ENCODE data around the gene CABLES1. TPM values are rescaled to one million over a fixed set of nuclear protein-coding genes. Genes with fewer than 3 reads are reported as not detected.
A peak's percentile ranks its signal among the peaks of the same experiment; 100 is the strongest.

The CABLES1 gene
- total and polyA plus RNA-seq, 3 experiments from 2014 or later, result 0.30 to 8.9 (median 8.0) TPM

DNA sequence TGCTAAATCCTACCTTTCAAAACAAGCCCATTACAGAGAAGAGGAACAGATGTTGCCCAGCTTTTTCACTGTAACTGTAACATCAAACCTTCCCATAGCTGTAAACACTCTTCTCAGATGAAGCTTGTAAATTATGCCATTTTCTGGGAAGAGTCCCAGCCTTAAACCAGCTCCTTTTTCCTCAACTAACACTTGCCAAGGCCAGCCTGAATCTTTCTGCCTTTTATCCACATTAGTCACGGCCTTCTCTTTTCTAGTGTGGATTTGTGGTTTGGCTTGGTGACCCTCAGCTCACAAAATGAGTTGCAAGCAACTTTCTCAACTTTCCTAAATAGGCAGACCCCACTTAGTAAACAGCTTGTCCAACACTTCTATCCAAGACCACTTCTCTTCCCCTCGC is 90.2 kb downstream of the CABLES1 start:
- Histone ChIP-seq H3K4me1 (ENCODE audit: insufficient read depth, low read length) (peaks cover under 1% of the 10 kb centered on the region), H3K27ac (ENCODE audit: low read depth, low read length) (no peak overlapping the region), H3K9me3 (ENCODE audit: low read length) (no peaks in the 10 kb centered on the region), H3K27me3 (ENCODE audit: insufficient read depth, low read length, poor library complexity, severe bottlenecking) (no peaks in the 10 kb centered on the region), H3K36me3 (ENCODE audit: insufficient read depth, low read length) (no peaks in the 10 kb centered on the region), H3K4me3 (ENCODE audit: low read length) (no peak overlapping the region)
- H3K27me3 Mint-ChIP-seq, result peaks cover 0 to 2% of the 10 kb centered on the region in 2 donors
- no peaks in the 10 kb centered on the region for H3K9me3 Mint-ChIP-seq
- H3K36me3 Mint-ChIP-seq, result no peaks in the 10 kb centered on the region
- H3K4me1 Mint-ChIP-seq, result peaks cover 0 to 18% (median 2%) of the 10 kb centered on the region in 3 donors
- ChIA-PET POLR2A (interaction anchor here (0.7 kb wide), 1 partner anchor 975 kb away, joined by 4 read pairs; no protein-coding TSS in a partner anchor), CTCF (no interaction called here)
- H3K4me3 Mint-ChIP-seq, result no peak overlapping the region
- H3K27ac Mint-ChIP-seq, result peak overlapping the region in 1 of 8 donors; percentile 71
- DNase-seq, result no peak

DNA sequence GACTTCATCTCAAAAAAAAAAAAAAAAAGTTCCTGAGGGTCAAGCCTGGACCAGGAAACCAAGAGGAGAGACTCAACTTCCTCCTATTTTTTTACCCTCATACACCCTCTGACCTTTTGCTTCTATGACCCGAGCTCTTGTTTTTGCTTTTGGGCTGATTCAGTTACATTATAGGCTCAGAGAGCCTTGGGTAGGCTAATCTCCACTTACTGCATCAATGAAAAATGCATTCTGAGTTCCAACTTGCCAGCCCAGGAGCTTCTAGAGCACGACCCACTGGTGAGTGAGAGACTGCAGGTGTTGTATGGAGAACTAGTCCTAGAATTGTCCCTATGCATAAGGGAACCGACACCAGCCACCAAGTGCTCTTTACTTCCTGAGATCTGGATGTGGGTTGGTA is 91.1 kb downstream of the CABLES1 start:
- peaks cover 6% of the 10 kb centered on the region for H3K4me1 ChIP-seq (ENCODE audit: insufficient read depth, low read length)
- no peaks in the 10 kb centered on the region for H3K9me3 ChIP-seq (ENCODE audit: low read length)
- Mint-ChIP-seq H3K9me3 (no peaks in the 10 kb centered on the region), H3K4me3 (no peak overlapping the region), H3K36me3 (no peaks in the 10 kb centered on the region), H3K27me3 (peaks cover 0 to 2% of the 10 kb centered on the region in 2 donors), H3K27ac (peak overlapping the region in 2 of 8 donors; percentile 2 to 61), H3K4me1 (peaks cover 5 to 27% (median 8%) of the 10 kb centered on the region in 3 donors)
- no peaks in the 10 kb centered on the region for H3K27me3 ChIP-seq (ENCODE audit: insufficient read depth, low read length, poor library complexity, severe bottlenecking)
- H3K36me3 ChIP-seq (ENCODE audit: insufficient read depth, low read length), result no peaks in the 10 kb centered on the region
- POLR2A ChIA-PET, result interaction anchor here (0.7 kb wide), 1 partner anchor 976 kb away, joined by 4 read pairs; no protein-coding TSS in a partner anchor
- CTCF ChIA-PET, result no interaction called here
- H3K27ac ChIP-seq (ENCODE audit: low read depth, low read length), result no peak overlapping the region
- peak in 1 of 5 donors; percentile 11 for DNase-seq
- no peak overlapping the region for H3K4me3 ChIP-seq (ENCODE audit: low read length)

DNA sequence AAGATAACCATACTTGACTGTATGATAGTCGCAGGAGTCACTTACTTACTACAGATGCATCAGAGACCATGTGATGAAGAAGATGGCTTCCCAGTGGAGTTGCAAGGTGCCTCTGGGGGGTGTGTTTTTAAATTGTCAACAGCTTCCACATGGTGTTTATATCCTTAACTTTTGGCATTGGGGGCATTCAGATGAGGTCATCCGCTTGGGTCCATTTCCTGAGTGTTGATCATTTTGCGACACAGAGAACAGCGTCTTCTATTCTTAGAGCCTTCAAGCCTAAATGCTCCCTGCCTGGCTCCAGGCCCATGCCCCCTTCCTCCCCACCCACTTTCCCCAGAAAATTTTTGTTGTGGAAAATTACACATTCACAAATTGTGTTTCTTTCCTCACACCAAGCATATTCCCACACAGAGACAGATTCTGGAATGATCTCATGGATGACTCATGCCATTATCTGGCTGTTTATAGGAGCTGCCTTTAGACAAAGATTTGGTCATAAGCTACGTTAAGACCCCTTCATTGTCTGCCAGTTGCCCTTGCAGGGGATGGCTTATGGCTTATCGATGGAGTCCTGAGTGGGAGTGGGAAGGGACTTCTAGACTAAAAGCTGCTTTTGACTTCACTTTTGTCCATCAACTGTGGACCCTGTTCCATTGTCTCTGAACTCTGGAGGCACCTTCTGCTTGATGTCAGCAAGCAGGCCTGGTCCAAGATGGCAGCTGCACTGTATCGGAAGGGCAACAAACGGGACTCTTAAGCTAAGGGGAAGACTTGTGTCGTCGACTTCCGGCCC is 91.8 kb downstream of the CABLES1 start:
- Mint-ChIP-seq H3K4me3 (no peak overlapping the region), H3K36me3 (no peaks in the 10 kb centered on the region), H3K4me1 (peaks cover 12 to 34% (median 15%) of the 10 kb centered on the region in 3 donors), H3K27me3 (peaks cover 0 to 2% of the 10 kb centered on the region in 2 donors), H3K9me3 (no peaks in the 10 kb centered on the region), H3K27ac (peak overlapping the region in 5 of 8 donors; percentile 5 to 61 (median 29))
- POLR2A ChIA-PET, result no interaction called here
- Histone ChIP-seq H3K36me3 (ENCODE audit: insufficient read depth, low read length) (no peaks in the 10 kb centered on the region), H3K27ac (ENCODE audit: low read depth, low read length) (no peak overlapping the region), H3K27me3 (ENCODE audit: insufficient read depth, low read length, poor library complexity, severe bottlenecking) (no peaks in the 10 kb centered on the region), H3K4me3 (ENCODE audit: low read length) (no peak overlapping the region), H3K4me1 (ENCODE audit: insufficient read depth, low read length) (peaks cover 13% of the 10 kb centered on the region), H3K9me3 (ENCODE audit: low read length) (no peaks in the 10 kb centered on the region)
- peak in 1 of 5 donors; percentile 25 for DNase-seq
- CTCF ChIA-PET, result interaction anchor here (0.8 to 2.0 kb wide), 3 partner anchors 10 to 24 kb away, joined by 3 to 4 read pairs (median 4); no protein-coding TSS in a partner anchor

DNA sequence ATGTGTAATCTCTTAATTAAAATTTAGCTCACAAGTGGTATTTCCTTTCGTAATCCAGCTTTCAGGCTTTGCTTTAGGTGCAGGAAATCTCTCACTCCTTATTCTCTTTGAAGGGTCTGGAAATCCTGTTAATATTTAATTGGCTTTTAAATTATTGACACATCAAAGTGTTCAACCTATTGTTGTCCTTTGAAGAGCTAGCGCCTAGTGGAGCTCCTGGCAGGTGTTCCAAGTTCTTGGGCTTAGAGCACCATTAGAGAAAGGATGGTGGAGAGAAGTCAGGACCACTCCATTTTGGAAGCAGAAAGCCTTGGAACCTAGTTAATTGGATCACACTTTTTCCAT is 92.4 kb downstream of the CABLES1 start:
- no peak for DNase-seq
- no peaks in the 10 kb centered on the region for H3K36me3 ChIP-seq (ENCODE audit: insufficient read depth, low read length)
- no peaks in the 10 kb centered on the region for H3K36me3 Mint-ChIP-seq
- peaks cover 17% of the 10 kb centered on the region for H3K4me1 ChIP-seq (ENCODE audit: insufficient read depth, low read length)
- peaks cover 16 to 40% (median 20%) of the 10 kb centered on the region in 3 donors for H3K4me1 Mint-ChIP-seq
- H3K27me3 Mint-ChIP-seq, result peaks cover 0 to 2% of the 10 kb centered on the region in 2 donors
- H3K9me3 ChIP-seq (ENCODE audit: low read length), result no peaks in the 10 kb centered on the region
- H3K27ac Mint-ChIP-seq, result peak overlapping the region in 2 of 8 donors; percentile 29 to 57
- POLR2A ChIA-PET, result no interaction called here
- H3K27me3 ChIP-seq (ENCODE audit: insufficient read depth, low read length, poor library complexity, severe bottlenecking), result no peaks in the 10 kb centered on the region
- H3K4me3 Mint-ChIP-seq, result no peak overlapping the region
- H3K27ac ChIP-seq (ENCODE audit: low read depth, low read length), result no peak overlapping the region
- no peaks in the 10 kb centered on the region for H3K9me3 Mint-ChIP-seq
- CTCF ChIA-PET, result interaction anchor here (0.8 to 2.0 kb wide), 3 partner anchors 9 to 25 kb away, joined by 3 to 4 read pairs (median 4); no protein-coding TSS in a partner anchor
- H3K4me3 ChIP-seq (ENCODE audit: low read length), result no peak overlapping the region

DNA sequence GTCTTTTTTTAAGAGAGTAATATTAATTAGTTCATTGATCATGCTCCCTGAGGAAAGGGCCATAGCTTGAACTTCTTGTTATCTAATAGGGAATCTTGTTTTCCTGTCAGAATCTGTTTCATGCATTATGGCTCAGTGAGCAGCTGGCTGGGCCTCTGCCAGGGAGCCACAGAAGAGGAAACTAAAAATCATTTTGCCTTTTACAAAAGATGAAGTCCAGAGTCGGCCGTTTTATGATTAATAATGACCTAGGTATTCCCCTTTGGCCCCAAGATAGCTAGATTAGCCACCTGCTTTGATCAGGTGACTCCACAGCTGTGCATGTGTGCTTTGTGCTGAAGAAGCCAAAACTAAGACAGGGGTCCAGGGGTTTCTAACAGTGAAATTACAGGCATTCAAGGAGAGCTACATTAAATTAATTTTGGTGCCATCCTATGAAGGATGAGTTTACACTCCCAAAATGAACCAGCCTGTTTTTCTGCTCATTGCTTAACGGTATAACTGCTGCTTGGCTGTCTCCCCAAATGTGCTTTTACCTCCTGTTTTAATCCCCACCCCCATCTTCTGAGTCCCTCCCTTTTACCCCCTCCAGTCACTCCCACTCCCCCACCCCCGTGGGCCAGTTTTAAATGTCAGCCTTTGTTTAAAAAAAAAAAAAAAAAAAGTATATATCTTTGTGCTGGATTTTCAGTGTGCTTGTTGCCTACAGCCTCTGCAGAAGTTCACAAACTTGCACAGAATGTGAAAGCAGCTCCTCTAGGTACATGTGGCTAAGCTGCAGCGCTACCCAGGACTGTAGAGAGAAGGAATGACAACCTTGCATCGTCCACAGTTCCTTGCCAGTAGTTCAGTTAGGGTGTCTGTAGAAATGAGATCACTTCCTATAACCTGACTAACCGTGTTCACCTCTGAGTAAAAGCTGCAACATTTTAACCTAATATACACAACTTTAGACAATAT is 93.1 kb downstream of the CABLES1 start:
- Histone ChIP-seq H3K4me3 (ENCODE audit: low read length) (no peak overlapping the region), H3K4me1 (ENCODE audit: insufficient read depth, low read length) (peaks cover 17% of the 10 kb centered on the region), H3K27ac (ENCODE audit: low read depth, low read length) (no peak overlapping the region), H3K36me3 (ENCODE audit: insufficient read depth, low read length) (no peaks in the 10 kb centered on the region), H3K27me3 (ENCODE audit: insufficient read depth, low read length, poor library complexity, severe bottlenecking) (no peaks in the 10 kb centered on the region), H3K9me3 (ENCODE audit: low read length) (no peaks in the 10 kb centered on the region)
- peak overlapping the region in 2 of 7 donors; percentile 25 to 27 for H3K4me3 Mint-ChIP-seq
- peaks cover 0 to 2% of the 10 kb centered on the region in 2 donors for H3K27me3 Mint-ChIP-seq
- H3K4me1 Mint-ChIP-seq, result peaks cover 16 to 46% (median 26%) of the 10 kb centered on the region in 3 donors
- ChIA-PET POLR2A (no interaction called here), CTCF (interaction anchor here (0.8 to 2.0 kb wide), 3 partner anchors 9 to 25 kb away, joined by 3 to 4 read pairs (median 4); no protein-coding TSS in a partner anchor)
- H3K36me3 Mint-ChIP-seq, result no peaks in the 10 kb centered on the region
- no peaks in the 10 kb centered on the region for H3K9me3 Mint-ChIP-seq
- H3K27ac Mint-ChIP-seq, result peak overlapping the region in 7 of 8 donors; percentile 69 to 94 (median 83)
- DNase-seq, result peak in 1 of 5 donors; percentile 1

DNA sequence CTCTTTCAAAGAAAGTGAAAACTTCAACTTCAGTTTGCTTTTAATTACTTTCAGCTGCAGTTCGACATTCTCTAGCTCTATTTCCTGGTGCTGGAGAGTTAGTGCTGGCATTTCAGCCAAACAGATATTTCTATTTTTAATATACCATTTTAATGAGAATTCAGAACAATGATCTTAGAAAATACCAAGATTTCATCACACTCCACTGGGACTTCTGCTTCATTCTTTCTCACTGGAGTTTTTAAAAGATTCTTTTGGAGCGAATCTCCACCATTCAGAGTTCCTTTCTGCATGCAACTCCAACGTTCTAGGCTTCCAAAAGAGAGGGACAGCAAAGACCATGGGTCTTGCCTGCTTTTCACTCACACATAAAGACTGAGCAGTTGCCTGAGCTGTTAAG is 94.2 kb downstream of the CABLES1 start:
- H3K4me1 Mint-ChIP-seq, result peaks cover 16 to 46% (median 26%) of the 10 kb centered on the region in 3 donors
- peaks cover 0 to 2% of the 10 kb centered on the region in 2 donors for H3K27me3 Mint-ChIP-seq
- no peak for DNase-seq
- H3K27ac ChIP-seq (ENCODE audit: low read depth, low read length), result no peak overlapping the region
- no peaks in the 10 kb centered on the region for H3K27me3 ChIP-seq (ENCODE audit: insufficient read depth, low read length, poor library complexity, severe bottlenecking)
- H3K4me3 Mint-ChIP-seq, result no peak overlapping the region
- H3K9me3 Mint-ChIP-seq, result no peaks in the 10 kb centered on the region
- no peaks in the 10 kb centered on the region for H3K36me3 Mint-ChIP-seq
- peak overlapping the region in 7 of 8 donors; percentile 34 to 98 (median 79) for H3K27ac Mint-ChIP-seq
- H3K9me3 ChIP-seq (ENCODE audit: low read length), result no peaks in the 10 kb centered on the region
- no peaks in the 10 kb centered on the region for H3K36me3 ChIP-seq (ENCODE audit: insufficient read depth, low read length)
- H3K4me3 ChIP-seq (ENCODE audit: low read length), result no peak overlapping the region
- H3K4me1 ChIP-seq (ENCODE audit: insufficient read depth, low read length), result peaks cover 17% of the 10 kb centered on the region
- ChIA-PET POLR2A (no interaction called here), CTCF (no interaction called here)

DNA sequence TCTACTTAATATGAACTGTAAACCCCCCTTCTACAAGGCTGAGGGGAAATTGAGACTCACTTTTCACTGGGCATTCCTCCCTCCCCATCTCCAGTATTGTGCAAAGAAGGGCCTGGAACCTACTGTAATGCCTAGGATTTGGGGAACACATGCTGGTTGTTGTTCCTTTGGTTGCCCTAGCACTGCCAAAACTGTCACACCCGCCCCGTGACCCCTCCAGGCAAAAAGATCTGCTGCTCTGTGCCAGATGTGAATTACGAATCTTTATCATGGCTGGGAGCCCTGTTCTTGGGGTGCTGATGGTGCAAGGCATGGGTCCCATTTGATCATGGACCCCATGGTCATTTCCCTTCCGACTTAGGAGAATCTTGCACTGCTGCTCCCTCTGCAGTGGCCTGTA is 95.4 kb downstream of the CABLES1 start:
- Mint-ChIP-seq H3K27me3 (peaks cover 0 to 1% of the 10 kb centered on the region in 2 donors), H3K36me3 (no peaks in the 10 kb centered on the region), H3K9me3 (no peaks in the 10 kb centered on the region), H3K4me3 (peak overlapping the region in 2 of 7 donors; percentile 42 to 53), H3K27ac (peak overlapping the region; percentile 79 to 98 (median 90)), H3K4me1 (peaks cover 16 to 46% (median 26%) of the 10 kb centered on the region in 3 donors)
- H3K27me3 ChIP-seq (ENCODE audit: insufficient read depth, low read length, poor library complexity, severe bottlenecking), result no peaks in the 10 kb centered on the region
- no peaks in the 10 kb centered on the region for H3K36me3 ChIP-seq (ENCODE audit: insufficient read depth, low read length)
- H3K4me3 ChIP-seq (ENCODE audit: low read length), result no peak overlapping the region
- no peaks in the 10 kb centered on the region for H3K9me3 ChIP-seq (ENCODE audit: low read length)
- H3K4me1 ChIP-seq (ENCODE audit: insufficient read depth, low read length), result peaks cover 17% of the 10 kb centered on the region
- DNase-seq, result no peak
- CTCF ChIA-PET, result no interaction called here
- peak overlapping the region; percentile 49 for H3K27ac ChIP-seq (ENCODE audit: low read depth, low read length)
- POLR2A ChIA-PET, result no interaction called here

Measured in CD8-positive, alpha-beta memory T cell (primary cell).